Hindlimb muscle (tissue), 1 donor: ENCODE measurements around the gene WDR53. TPM values are rescaled to one million over a fixed set of nuclear protein-coding genes. Genes with fewer than 3 reads are reported as not detected.
"Not testable (repeated sequence)": the region's sequence is repeated elsewhere in the genome, so short reads cannot be mapped to it uniquely, and the experiment has no call there.

ENCODE experiments used
- DNase-seq: peaks from one replicate; pipeline ENCODE4 v3.0.0-alpha.2; 2013
- polyA plus RNA-seq: library from polyadenylated mRNA; unstranded; fragments of 120-200 nt; gene quantifications from one replicate; pipeline ENCODE4 v1.2.1, GENCODE V29; 2013; ENCODE audit not compliant: insufficient read length

The WDR53 gene
- polyA plus RNA-seq, 1 donor: 8.9 TPM

- DNase-seq: no peak
These were observed 9.9 kb downstream of the WDR53 start for GRCh38 chr3:196558476-196558875.

- DNase-seq: no peak
These were observed 11.1 kb downstream of the WDR53 start for GRCh38 chr3:196557236-196557635.

- DNase-seq: no peak
These were observed 13.1 kb downstream of the WDR53 start for GRCh38 chr3:196555295-196555694.

- no peak for DNase-seq
These were observed 14.1 kb downstream of the WDR53 start for GRCh38 chr3:196554205-196554604.

- DNase-seq: no peak
These were observed 14.8 kb downstream of the WDR53 start for GRCh38 chr3:196553551-196553950.

GRCh38 chr3:196552253-196552652 is 16.1 kb downstream of the WDR53 start:
- DNase-seq: no peak

GRCh38 chr3:196550172-196550571 is 18.2 kb downstream of the WDR53 start:
- DNase-seq: not testable (repeated sequence)

GRCh38 chr3:196549312-196549711 is 19.0 kb downstream of the WDR53 start:
- DNase-seq: not testable (repeated sequence)

GRCh38 chr3:196547067-196547466 is 21.3 kb downstream of the WDR53 start:
- no peak for DNase-seq

- DNase-seq: no peak
These were observed 21.8 kb downstream of the WDR53 start for GRCh38 chr3:196546537-196546936.

GRCh38 chr3:196544491-196544992 is 23.8 kb downstream of the WDR53 start:
- no peak for DNase-seq

GRCh38 chr3:196541684-196542445 is 26.5 kb downstream of the WDR53 start:
- no peak for DNase-seq

- DNase-seq: peak; percentile 26
These were observed 30.9 kb downstream of the WDR53 start for GRCh38 chr3:196537319-196537984.

- DNase-seq: no peak
These were observed 35.1 kb downstream of the WDR53 start for GRCh38 chr3:196533260-196533681.

GRCh38 chr3:196531418-196531817 is 36.9 kb downstream of the WDR53 start:
- no peak for DNase-seq

- DNase-seq: peak; percentile 68
These were observed 39.6 kb downstream of the WDR53 start for GRCh38 chr3:196528639-196529233.

- no peak for DNase-seq
These were observed 43.2 kb downstream of the WDR53 start for GRCh38 chr3:196525141-196525540.

- DNase-seq: no peak
These were observed 43.8 kb downstream of the WDR53 start for GRCh38 chr3:196524527-196524926.

- DNase-seq: no peak
These were observed 44.5 kb downstream of the WDR53 start for GRCh38 chr3:196523841-196524240.

- not testable (repeated sequence) for DNase-seq
These were observed 47.1 kb downstream of the WDR53 start for GRCh38 chr3:196521291-196521690.

- DNase-seq: no peak
These were observed 48.7 kb downstream of the WDR53 start for GRCh38 chr3:196519718-196520082.

- no peak for DNase-seq
These were observed 49.2 kb downstream of the WDR53 start for GRCh38 chr3:196518966-196519717.

GRCh38 chr3:196517919-196518318 is 50.4 kb downstream of the WDR53 start:
- no peak for DNase-seq
